Parathyroid adenoma (tissue), 2 donors: ENCODE results near the gene MYZAP.
A peak's percentile ranks its signal among the peaks of the same experiment; 100 is the strongest.

Experiments
- H2AFZ ChIP-seq: fragments of 300-600 bp; sonication (generic); one replicate; pipeline ENCODE4 v1.7.0; 2017; ENCODE audit warnings: antibody characterized with exemption, mild to moderate bottlenecking
- H3K27ac ChIP-seq: fragments of 300-600 bp; sonication (generic); one replicate; pipeline ENCODE4 v1.7.0; 2017
- H3K27me3 ChIP-seq: fragments of 300-600 bp; sonication (generic); one replicate; pipeline ENCODE4 v1.7.0; 2017; ENCODE audit warnings: low read length; ENCODE audit not compliant: control insufficient read depth, insufficient read depth
- H3K36me3 ChIP-seq: fragments of 300-600 bp; sonication (generic); one replicate; pipeline ENCODE4 v1.7.0; 2017; ENCODE audit warnings: low read length; ENCODE audit not compliant: control insufficient read depth, insufficient read depth
- H3K4me1 ChIP-seq: fragments of 300-600 bp; sonication (generic); one replicate; pipeline ENCODE4 v1.7.0; 2017; ENCODE audit warnings: control low read depth
- H3K4me2 ChIP-seq: fragments of 300-600 bp; sonication (generic); one replicate; pipeline ENCODE4 v1.7.0; 2017; ENCODE audit warnings: low read length
- H3K4me3 ChIP-seq: fragments of 300-600 bp; sonication (generic); one replicate; pipeline ENCODE4 v1.7.0; 2017; ENCODE audit warnings: low read depth, low read length
- H3K79me2 ChIP-seq: fragments of 300-600 bp; sonication (generic); one replicate; pipeline ENCODE4 v1.7.0; 2017; ENCODE audit warnings: control low read depth
- H3K9ac ChIP-seq: fragments of 300-600 bp; sonication (generic); one replicate; pipeline ENCODE4 v1.7.0; 2017; ENCODE audit warnings: mild to moderate bottlenecking
- H3K9me3 ChIP-seq: fragments of 300-600 bp; sonication (generic); one replicate; pipeline ENCODE4 v1.7.0; 2017; ENCODE audit warnings: low read length; ENCODE audit not compliant: control insufficient read depth
- TF ChIP-seq, protein P1 (sequence below): fragments of 300-600 bp; sonication (generic); IDR thresholded peaks from one replicate; pipeline ENCODE4 v1.7.0; 2017; ENCODE audit warnings: antibody characterized with exemption, mild to moderate bottlenecking
- donor health status: primary hyperparathyroidism.

Gene MYZAP

DNA sequence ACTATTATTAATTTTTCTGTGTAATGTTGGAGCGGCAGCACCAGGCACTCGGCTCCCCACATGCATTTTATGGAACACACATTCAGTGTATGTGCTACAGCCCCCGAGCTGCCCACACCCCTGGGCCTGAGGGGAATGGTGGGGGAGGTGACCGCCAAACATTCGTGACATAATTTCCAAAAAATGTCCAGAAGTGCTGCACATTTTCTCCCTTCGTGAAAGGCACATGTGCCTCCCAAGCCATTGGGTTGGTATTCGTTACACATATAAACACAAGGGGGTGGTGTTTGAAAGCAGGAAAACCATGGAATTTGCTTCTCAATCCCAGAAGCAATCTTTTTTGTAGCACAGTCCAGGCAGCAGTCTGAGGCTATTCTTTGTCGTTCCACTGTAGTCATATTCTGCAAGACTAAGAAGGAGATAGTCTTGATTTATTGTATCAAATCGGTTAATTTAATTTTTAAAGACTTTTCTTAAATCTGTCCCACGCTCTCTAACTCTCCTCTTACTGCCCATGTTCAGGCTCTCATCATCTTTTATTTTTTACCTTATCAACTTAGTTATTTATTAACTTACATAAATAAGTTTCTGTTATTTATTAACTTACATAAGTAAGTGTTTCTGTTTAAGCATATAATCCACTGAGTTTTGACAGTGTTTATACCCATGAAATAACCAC lies 75.6 kb downstream of the MYZAP start:
- Histone ChIP-seq H3K9me3 (no peaks in the 10 kb centered on the region), H3K27ac (no peak overlapping the region), H3K4me3 (no peak overlapping the region), H3K79me2 (no peaks in the 10 kb centered on the region), H3K36me3 (no peaks in the 10 kb centered on the region), H3K4me2 (no peak overlapping the region), H3K4me1 (no peaks in the 10 kb centered on the region), H3K9ac (no peak overlapping the region), H2AFZ (no peak overlapping the region), H3K27me3 (no peaks in the 10 kb centered on the region)
- TF ChIP-seq, protein P1, sequence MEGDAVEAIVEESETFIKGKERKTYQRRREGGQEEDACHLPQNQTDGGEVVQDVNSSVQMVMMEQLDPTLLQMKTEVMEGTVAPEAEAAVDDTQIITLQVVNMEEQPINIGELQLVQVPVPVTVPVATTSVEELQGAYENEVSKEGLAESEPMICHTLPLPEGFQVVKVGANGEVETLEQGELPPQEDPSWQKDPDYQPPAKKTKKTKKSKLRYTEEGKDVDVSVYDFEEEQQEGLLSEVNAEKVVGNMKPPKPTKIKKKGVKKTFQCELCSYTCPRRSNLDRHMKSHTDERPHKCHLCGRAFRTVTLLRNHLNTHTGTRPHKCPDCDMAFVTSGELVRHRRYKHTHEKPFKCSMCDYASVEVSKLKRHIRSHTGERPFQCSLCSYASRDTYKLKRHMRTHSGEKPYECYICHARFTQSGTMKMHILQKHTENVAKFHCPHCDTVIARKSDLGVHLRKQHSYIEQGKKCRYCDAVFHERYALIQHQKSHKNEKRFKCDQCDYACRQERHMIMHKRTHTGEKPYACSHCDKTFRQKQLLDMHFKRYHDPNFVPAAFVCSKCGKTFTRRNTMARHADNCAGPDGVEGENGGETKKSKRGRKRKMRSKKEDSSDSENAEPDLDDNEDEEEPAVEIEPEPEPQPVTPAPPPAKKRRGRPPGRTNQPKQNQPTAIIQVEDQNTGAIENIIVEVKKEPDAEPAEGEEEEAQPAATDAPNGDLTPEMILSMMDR, result peak; percentile 17

DNA sequence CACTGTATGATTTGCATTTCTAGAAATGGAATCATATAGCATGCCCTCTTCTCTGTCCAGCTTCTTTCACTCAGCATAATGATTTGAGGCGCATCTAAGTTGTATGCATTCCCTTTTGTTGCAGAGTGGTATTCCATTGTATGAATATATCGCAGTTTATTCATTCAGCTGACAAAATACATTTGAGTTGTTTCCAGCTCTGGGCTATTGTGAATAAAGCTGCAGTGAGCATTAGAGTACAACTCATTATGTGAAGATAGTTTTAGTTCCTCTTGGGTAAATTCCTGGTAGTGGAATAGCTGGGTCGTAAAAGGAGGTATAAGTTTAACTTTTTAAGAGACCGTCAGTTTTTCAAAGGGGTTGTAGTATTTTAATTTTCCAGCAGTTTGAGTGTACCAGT lies 76.3 kb downstream of the MYZAP start:
- H3K36me3 ChIP-seq, result no peaks in the 10 kb centered on the region
- H3K27me3 ChIP-seq, result no peaks in the 10 kb centered on the region
- H3K79me2 ChIP-seq, result no peaks in the 10 kb centered on the region
- TF ChIP-seq, protein P1, result no peak
- no peak overlapping the region for H3K4me2 ChIP-seq
- H3K4me3 ChIP-seq, result no peak overlapping the region
- no peak overlapping the region for H3K27ac ChIP-seq
- H2AFZ ChIP-seq, result no peak overlapping the region
- H3K9ac ChIP-seq, result no peak overlapping the region
- no peaks in the 10 kb centered on the region for H3K9me3 ChIP-seq
- H3K4me1 ChIP-seq, result no peaks in the 10 kb centered on the region

DNA sequence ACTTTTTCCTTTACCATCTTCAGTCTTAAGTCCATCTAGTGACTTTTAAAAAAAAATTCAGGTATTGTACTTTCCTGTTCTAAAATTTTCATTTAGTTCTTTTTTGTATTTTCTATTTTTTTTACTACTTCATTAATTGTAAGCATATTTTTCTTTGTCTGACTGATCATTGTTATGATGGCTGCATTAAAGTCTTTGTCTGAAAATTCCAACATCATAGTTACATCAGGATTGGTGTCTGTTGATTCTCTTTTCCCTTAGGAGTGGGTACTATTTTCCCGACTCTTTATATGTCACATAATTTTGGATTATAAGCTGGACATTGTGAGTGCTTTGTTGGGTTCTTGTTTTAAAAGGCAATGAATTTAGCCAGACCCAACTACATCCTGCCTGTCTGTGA lies 79.9 kb downstream of the MYZAP start:
- H3K9ac ChIP-seq, result no peak overlapping the region
- no peaks in the 10 kb centered on the region for H3K79me2 ChIP-seq
- H2AFZ ChIP-seq, result no peak overlapping the region
- TF ChIP-seq, protein P1, result no peak
- H3K27me3 ChIP-seq, result no peaks in the 10 kb centered on the region
- H3K4me2 ChIP-seq, result no peak overlapping the region
- H3K9me3 ChIP-seq, result no peaks in the 10 kb centered on the region
- H3K4me3 ChIP-seq, result no peak overlapping the region
- H3K36me3 ChIP-seq, result no peaks in the 10 kb centered on the region
- no peak overlapping the region for H3K27ac ChIP-seq
- H3K4me1 ChIP-seq, result no peaks in the 10 kb centered on the region

DNA sequence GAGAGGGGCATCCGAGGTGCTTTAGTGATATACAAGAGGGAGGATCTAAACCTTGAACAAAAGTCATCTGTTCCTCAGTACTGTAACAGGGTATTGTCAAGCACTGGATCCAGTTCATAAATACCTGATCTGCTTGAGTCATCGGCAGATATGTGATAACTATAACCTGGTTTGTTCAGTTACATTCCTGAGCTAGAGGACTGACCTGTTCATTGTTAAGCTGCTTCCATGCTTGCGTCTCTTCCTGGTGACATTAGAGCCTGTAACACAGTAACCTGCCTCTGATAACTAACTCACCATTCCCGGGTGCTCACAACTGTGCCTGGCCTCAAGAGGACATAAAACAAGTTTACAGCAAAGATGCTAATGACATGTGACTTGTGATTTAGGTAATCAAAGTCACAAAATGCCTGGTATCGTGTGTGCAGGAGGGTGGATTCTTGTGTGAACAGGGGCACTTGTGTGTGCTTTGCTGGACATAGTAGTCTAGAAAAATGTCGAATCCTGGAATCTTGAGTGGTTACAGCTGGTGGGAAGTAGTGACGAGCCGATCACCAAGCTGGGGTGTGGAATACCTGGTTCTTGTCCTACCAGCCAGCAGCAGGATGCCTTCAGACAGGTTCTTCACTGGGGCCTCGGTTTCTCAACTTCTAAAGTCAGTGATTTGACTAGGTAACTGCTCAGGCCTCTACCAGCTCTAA lies 83.9 kb downstream of the MYZAP start:
- Histone ChIP-seq H3K27ac (no peak overlapping the region), H3K9ac (no peak overlapping the region), H2AFZ (no peak overlapping the region), H3K4me3 (no peak overlapping the region), H3K27me3 (no peaks in the 10 kb centered on the region), H3K4me1 (no peaks in the 10 kb centered on the region), H3K79me2 (no peaks in the 10 kb centered on the region), H3K36me3 (no peaks in the 10 kb centered on the region), H3K9me3 (no peaks in the 10 kb centered on the region), H3K4me2 (no peak overlapping the region)
- TF ChIP-seq, protein P1, result no peak
